Measurements from ENCODE around the gene GULP1.

The GULP1 gene

DNA sequence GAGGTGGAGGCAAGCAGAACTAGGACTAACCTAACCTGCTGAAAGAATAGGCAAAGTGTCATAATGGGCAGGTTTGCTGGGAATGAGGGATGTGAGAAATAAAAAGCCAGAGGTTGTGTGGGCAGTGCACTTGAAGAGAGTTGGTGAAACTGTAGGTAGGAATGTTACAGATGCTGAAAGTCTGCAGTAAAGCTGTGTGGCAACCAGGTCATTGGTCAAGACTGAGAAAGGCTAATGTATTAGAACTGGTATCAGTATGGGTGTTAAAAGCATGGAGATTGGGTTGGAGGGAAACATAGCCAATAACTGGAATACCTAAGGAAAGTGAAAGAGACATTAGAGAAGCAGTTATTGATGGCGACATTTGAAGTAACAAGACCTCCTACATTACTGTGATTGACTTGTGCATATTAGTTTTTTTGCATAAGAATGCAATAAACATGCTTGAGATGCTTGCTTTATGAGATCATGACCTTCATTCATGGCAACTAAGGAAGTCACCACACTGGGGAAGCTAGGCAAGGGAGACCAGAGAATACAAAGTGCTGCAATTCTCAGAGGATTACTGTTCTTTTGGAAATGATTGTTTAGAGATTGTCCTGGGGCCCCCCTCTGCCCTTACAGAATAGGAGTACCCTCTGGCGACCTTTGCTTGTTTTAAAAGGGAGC, 11.8 kb downstream of the GULP1 start:
- TF ChIP-seq PAX5 (IDR thresholded peaks at IDR 0.05; ENCODE audit: insufficient read depth, low read length, severe bottlenecking) = no peak
- TF ChIP-seq TAF1 (IDR thresholded peaks at IDR 0.05; ENCODE audit: low read depth, low read length) = no peak
- TF ChIP-seq SPI1 (IDR thresholded peaks at IDR 0.05; ENCODE audit: low read depth, low read length) = no peak
- TF ChIP-seq POU2F2 (IDR thresholded peaks at IDR 0.05; ENCODE audit: low read depth, low read length) = no peak
- no peak for TF ChIP-seq POLR2A (IDR thresholded peaks at IDR 0.05; ENCODE audit: low read depth, low read length)
- no peak for TF ChIP-seq POLR2AphosphoS5 (IDR thresholded peaks at IDR 0.05; ENCODE audit: low read depth, low read length)
- FAIRE-seq = no peak
- DNase-seq (ENCODE audit: insufficient read length, low spot score) = no peak

DNA sequence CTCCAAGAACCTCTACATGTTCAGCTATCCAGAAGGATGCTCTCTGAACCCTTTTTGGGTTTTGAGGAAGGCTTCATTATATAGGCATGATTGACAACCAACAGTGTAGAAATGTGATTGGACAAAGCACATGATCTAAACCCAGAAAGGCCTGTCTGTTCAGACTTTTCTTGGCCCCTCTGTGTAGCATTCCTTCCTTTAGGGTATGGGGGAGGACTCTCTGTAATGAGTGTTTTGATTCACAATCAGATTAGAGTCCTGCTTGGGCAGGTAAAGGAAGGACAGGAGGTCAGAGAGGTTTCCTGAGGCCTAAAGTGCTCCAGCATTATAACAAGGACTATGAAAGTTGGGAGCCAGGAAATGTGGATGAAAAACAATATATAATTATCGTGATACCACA, 13.6 kb downstream of the GULP1 start:
- no peak for DNase-seq (ENCODE audit: insufficient read length, low spot score)
- FAIRE-seq = no peak
- TF ChIP-seq SPI1 (IDR thresholded peaks at IDR 0.05; ENCODE audit: low read depth, low read length) = no peak
- no peak for TF ChIP-seq POU2F2 (IDR thresholded peaks at IDR 0.05; ENCODE audit: low read depth, low read length)
- no peak for TF ChIP-seq POLR2AphosphoS5 (IDR thresholded peaks at IDR 0.05; ENCODE audit: low read depth, low read length)
- no peak for TF ChIP-seq POLR2A (IDR thresholded peaks at IDR 0.05; ENCODE audit: low read depth, low read length)
- TF ChIP-seq TAF1 (IDR thresholded peaks at IDR 0.05; ENCODE audit: low read depth, low read length) = no peak
- no peak for TF ChIP-seq PAX5 (IDR thresholded peaks at IDR 0.05; ENCODE audit: insufficient read depth, low read length, severe bottlenecking)

DNA sequence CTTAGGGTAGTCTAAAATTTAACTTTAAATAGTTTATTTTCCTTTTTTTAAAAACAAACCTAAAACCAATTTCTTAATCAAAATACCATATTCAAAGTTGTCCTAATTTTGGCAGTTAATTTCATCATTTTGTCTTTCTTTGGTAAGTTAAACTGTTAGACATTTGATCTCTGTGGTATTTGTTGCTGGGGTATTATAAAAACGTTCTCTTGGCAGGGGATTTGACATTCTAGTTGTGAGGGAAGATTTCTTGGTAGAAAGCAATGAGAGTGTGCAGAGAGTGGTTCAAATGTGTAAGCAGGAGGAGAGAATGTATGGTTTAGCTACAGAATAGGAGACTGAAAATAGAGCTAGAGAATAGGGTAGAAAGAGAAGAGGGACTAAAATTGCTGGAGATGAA, 14.6 kb downstream of the GULP1 start:
- TF ChIP-seq POLR2A (IDR thresholded peaks at IDR 0.05; ENCODE audit: low read depth, low read length) (no peak), POU2F2 (IDR thresholded peaks at IDR 0.05; ENCODE audit: low read depth, low read length) (no peak), SPI1 (IDR thresholded peaks at IDR 0.05; ENCODE audit: low read depth, low read length) (no peak)
- FAIRE-seq (no peak), DNase-seq (ENCODE audit: insufficient read length, low spot score) (no peak)

DNA sequence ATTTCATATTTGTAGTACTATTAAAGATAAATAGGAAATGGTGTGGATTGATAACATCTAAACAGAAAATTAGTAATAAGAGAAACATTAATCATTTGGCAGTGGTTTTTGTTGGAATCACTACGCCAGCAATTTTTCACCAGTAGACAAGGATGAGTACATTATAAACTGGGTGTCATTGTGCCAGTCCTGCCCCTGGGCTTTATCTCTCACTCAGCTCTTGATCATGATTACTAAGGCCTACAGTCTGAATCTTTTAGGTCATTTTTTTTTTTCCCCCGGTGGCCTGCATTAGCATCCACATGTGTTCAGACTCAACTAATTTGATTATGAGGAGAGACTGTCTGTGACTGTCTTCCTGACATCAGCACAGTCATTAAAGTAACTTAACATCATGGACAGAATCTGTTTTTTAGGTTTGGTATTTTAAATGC, 16.2 kb downstream of the GULP1 start:
- no peak for FAIRE-seq
- TF ChIP-seq POLR2A (IDR thresholded peaks at IDR 0.05; ENCODE audit: low read depth, low read length) (no peak), PAX5 (IDR thresholded peaks at IDR 0.05; ENCODE audit: insufficient read depth, low read length, severe bottlenecking) (no peak), POU2F2 (IDR thresholded peaks at IDR 0.05; ENCODE audit: low read depth, low read length) (no peak), POLR2AphosphoS5 (IDR thresholded peaks at IDR 0.05; ENCODE audit: low read depth, low read length) (no peak), TAF1 (IDR thresholded peaks at IDR 0.05; ENCODE audit: low read depth, low read length) (no peak), SPI1 (IDR thresholded peaks at IDR 0.05; ENCODE audit: low read depth, low read length) (no peak)

DNA sequence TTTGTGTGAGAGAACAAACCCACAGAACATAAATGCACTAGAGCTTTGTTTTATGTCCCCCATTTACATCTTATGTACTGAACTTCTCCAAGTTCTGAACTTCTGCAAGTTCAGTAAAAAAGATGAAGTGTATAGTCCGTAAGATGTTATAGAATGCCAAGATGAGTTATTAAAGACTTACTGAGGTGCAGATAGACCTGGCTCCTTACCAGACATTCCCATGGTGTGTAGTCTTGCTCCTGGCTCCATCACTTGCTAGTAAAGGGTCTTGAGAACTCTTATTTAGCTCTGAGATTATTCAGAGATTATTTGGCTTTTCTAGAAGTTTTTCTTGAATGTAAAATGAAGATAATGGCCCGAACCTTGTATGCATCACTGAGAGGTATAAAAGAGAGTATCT, 16.8 kb downstream of the GULP1 start:
- FAIRE-seq = no peak
- no peak for DNase-seq (ENCODE audit: insufficient read length, low spot score)
- TF ChIP-seq POU2F2 (IDR thresholded peaks at IDR 0.05; ENCODE audit: low read depth, low read length) = no peak
- no peak for TF ChIP-seq TAF1 (IDR thresholded peaks at IDR 0.05; ENCODE audit: low read depth, low read length)
- TF ChIP-seq POLR2AphosphoS5 (IDR thresholded peaks at IDR 0.05; ENCODE audit: low read depth, low read length) = no peak
- no peak for TF ChIP-seq PAX5 (IDR thresholded peaks at IDR 0.05; ENCODE audit: insufficient read depth, low read length, severe bottlenecking)
- no peak for TF ChIP-seq POLR2A (IDR thresholded peaks at IDR 0.05; ENCODE audit: low read depth, low read length)
- TF ChIP-seq SPI1 (IDR thresholded peaks at IDR 0.05; ENCODE audit: low read depth, low read length) = no peak

More for the DNA sequence above, 16.2 kb downstream of the GULP1 start:
- DNase-seq (ENCODE audit: insufficient read length, low spot score) = no peak

DNA sequence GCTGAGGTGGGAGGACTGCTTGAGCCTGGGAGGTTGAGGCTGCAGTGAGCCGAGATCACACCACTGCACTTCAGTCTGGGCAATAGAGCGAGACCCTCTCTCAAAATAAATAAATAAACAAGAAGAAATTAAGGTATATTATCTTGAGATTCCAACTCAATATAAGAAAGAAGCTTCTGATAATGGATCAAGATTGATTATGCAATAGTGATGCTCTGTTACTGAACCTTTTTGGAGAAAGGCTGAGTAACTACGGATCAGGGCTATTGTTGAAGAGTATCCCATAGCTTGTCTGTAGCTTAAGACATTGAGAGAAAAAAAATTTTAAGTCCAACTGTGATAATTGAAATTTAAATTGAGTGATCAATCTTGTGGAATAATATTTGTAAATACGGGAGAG, 17.7 kb downstream of the GULP1 start:
- FAIRE-seq = no peak
- TF ChIP-seq POLR2A (IDR thresholded peaks at IDR 0.05; ENCODE audit: low read depth, low read length) (no peak), SPI1 (IDR thresholded peaks at IDR 0.05; ENCODE audit: low read depth, low read length) (no peak), TAF1 (IDR thresholded peaks at IDR 0.05; ENCODE audit: low read depth, low read length) (no peak), POU2F2 (IDR thresholded peaks at IDR 0.05; ENCODE audit: low read depth, low read length) (no peak), POLR2AphosphoS5 (IDR thresholded peaks at IDR 0.05; ENCODE audit: low read depth, low read length) (no peak), PAX5 (IDR thresholded peaks at IDR 0.05; ENCODE audit: insufficient read depth, low read length, severe bottlenecking) (no peak)
- no peak for DNase-seq (ENCODE audit: insufficient read length, low spot score)

DNA sequence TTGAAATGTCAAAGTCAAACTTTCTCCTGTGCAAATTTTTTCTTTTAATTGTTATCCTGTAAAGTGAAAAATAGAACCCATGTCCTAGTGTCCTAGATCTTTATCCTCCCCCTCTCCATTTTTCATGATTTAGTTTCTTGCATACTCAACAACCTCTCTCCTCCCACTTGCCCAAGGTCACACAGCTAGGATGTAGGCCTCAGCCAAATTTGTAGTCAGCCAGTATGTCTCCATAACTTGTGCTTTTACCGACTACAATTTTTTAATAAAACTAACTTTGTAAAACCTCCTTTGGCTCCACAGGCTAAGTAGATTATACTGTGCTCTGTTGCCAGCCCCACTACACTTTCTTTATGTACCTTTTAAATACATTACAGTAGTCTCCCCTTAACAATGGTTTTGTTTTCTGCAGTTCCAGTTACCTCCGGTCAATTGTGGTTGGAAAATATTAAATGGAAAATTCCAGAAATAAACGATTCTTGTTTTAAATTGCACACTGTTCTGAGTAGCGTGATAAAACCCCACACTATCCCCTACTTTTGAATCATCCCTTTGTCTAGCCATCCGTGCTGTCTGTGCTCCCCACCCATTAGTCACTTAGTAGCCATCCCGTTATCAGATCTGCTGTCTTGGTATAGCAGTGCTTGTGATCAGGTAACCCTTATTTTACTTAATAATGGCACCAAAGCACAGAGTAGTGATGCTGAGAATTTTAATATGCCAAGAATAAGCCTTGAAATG, 22.8 kb downstream of the GULP1 start:
- FAIRE-seq = no peak
- TF ChIP-seq POU2F2 (IDR thresholded peaks at IDR 0.05; ENCODE audit: low read depth, low read length) (no peak), POLR2A (IDR thresholded peaks at IDR 0.05; ENCODE audit: low read depth, low read length) (no peak), SPI1 (IDR thresholded peaks at IDR 0.05; ENCODE audit: low read depth, low read length) (no peak), POLR2AphosphoS5 (IDR thresholded peaks at IDR 0.05; ENCODE audit: low read depth, low read length) (no peak), TAF1 (IDR thresholded peaks at IDR 0.05; ENCODE audit: low read depth, low read length) (no peak), PAX5 (IDR thresholded peaks at IDR 0.05; ENCODE audit: insufficient read depth, low read length, severe bottlenecking) (no peak)
- no peak for DNase-seq (ENCODE audit: insufficient read length, low spot score)

DNA sequence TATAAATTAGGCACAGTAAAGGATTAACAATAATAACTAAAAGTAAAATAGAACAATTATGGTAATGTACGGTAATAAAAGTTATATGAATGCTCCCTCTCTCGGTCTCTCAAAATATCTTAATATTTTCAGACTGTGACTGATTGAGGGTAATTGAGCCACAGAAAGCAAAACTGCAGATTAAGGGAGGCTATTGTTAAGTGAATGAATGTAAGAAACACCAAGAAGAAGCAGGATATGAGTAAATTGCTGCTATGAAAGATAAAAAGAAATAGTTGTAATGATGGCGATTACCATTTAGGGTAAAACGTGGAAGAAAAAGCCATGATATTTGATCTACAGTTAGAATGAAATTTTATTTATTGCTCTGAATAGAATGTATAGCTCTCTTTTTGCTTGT, 24.1 kb downstream of the GULP1 start:
- FAIRE-seq = no peak
- DNase-seq (ENCODE audit: insufficient read length, low spot score) = no peak
- TF ChIP-seq POLR2AphosphoS5 (IDR thresholded peaks at IDR 0.05; ENCODE audit: low read depth, low read length) = no peak
- no peak for TF ChIP-seq SPI1 (IDR thresholded peaks at IDR 0.05; ENCODE audit: low read depth, low read length)
- TF ChIP-seq TAF1 (IDR thresholded peaks at IDR 0.05; ENCODE audit: low read depth, low read length) = no peak
- no peak for TF ChIP-seq POLR2A (IDR thresholded peaks at IDR 0.05; ENCODE audit: low read depth, low read length)
- no peak for TF ChIP-seq POU2F2 (IDR thresholded peaks at IDR 0.05; ENCODE audit: low read depth, low read length)
- TF ChIP-seq PAX5 (IDR thresholded peaks at IDR 0.05; ENCODE audit: insufficient read depth, low read length, severe bottlenecking) = no peak

DNA sequence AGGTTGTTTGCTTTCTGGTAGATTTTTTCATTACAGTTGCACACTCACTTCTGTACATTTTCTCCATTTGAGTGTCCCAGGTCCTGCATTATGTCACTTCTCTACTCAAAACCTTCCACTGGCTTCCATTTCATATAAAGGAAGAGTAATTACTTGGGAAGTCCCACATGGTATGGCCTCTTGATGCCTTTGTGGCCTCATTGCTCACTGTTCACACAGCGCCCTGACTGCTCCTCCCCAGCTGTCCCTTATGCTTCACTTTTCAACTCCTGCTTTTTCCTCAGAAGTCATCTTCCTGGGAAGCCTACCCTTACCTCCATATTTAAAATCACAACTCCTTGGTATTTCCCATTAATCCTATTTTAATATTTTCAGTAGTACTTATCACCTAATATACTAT, 24.7 kb downstream of the GULP1 start:
- FAIRE-seq = no peak
- DNase-seq (ENCODE audit: insufficient read length, low spot score) = no peak
- TF ChIP-seq POLR2A (IDR thresholded peaks at IDR 0.05; ENCODE audit: low read depth, low read length) (no peak), SPI1 (IDR thresholded peaks at IDR 0.05; ENCODE audit: low read depth, low read length) (no peak), PAX5 (IDR thresholded peaks at IDR 0.05; ENCODE audit: insufficient read depth, low read length, severe bottlenecking) (no peak)

Data from GM12891 (cell line).